BJ (cell line): Measurements from ENCODE around the gene ITGA6. TPM values are rescaled to one million over a fixed set of nuclear protein-coding genes. Genes with fewer than 3 reads are reported as not detected.

ENCODE experiments used
- CTCF ChIA-PET: fragments of 350-600 bp; formaldehyde crosslinking; extraction: SDS; loops from one replicate; lab custom pipeline; 2021; ENCODE audit warnings: antibody characterized with exemption, inconsistent platforms; lab: Yijun Ruan, JAX
- POLR2A ChIA-PET: fragments of 300-600 bp; sonication (Branson Sonifier 250); formaldehyde crosslinking; extraction: SDS; loops from one replicate; lab custom pipeline; 2021; ENCODE audit warnings: antibody characterized with exemption; lab: Charles Lee
- DNase-seq: peaks from one replicate; pipeline ENCODE4 v3.0.0-alpha.2; 2011; ENCODE audit warnings: low read depth
- H3K27me3 ChIP-seq: 2 replicates; pipeline ENCODE4 v1.6.0; 2011; ENCODE audit warnings: low read length; ENCODE audit not compliant: control insufficient read depth, insufficient read depth
- H3K36me3 ChIP-seq: 2 replicates; pipeline ENCODE4 v1.5.1; 2011; ENCODE audit warnings: low read length; ENCODE audit not compliant: control insufficient read depth, insufficient read depth
- H3K4me3 ChIP-seq: 2 replicates; pipeline ENCODE4 v1.5.1; 2011; ENCODE audit warnings: low read depth, mild to moderate bottlenecking, control low read depth, low read length
- polyA minus RNA-seq: library from RNA; depleted of rRNA, polyadenylated mRNA; stranded (reverse); fragments of >200 nt; gene quantifications from 2 replicates; pipeline ENCODE4 v1.2.3, GENCODE V29; 2011; rRNA and poly(A)+ RNA removed
- polyA plus RNA-seq: library from polyadenylated mRNA; depleted of rRNA; stranded (reverse); fragments of >200 nt; gene quantifications from 2 replicates; pipeline ENCODE4 v1.2.3, GENCODE V29; 2011; rRNA removed
- TF ChIP-seq, protein P1 (sequence below): IDR thresholded peaks from 2 replicates; pipeline ENCODE4 v1.5.1; 2011; ENCODE audit warnings: low read depth, mild to moderate bottlenecking, control low read depth, inconsistent platforms, low read length, moderate library complexity; ENCODE audit not compliant: insufficient read depth

ITGA6 gene
- polyA plus RNA-seq (2.9 and 5.6 TPM in 2 replicates), polyA minus RNA-seq (5.4 and 7.5 TPM in 2 replicates)

DNA sequence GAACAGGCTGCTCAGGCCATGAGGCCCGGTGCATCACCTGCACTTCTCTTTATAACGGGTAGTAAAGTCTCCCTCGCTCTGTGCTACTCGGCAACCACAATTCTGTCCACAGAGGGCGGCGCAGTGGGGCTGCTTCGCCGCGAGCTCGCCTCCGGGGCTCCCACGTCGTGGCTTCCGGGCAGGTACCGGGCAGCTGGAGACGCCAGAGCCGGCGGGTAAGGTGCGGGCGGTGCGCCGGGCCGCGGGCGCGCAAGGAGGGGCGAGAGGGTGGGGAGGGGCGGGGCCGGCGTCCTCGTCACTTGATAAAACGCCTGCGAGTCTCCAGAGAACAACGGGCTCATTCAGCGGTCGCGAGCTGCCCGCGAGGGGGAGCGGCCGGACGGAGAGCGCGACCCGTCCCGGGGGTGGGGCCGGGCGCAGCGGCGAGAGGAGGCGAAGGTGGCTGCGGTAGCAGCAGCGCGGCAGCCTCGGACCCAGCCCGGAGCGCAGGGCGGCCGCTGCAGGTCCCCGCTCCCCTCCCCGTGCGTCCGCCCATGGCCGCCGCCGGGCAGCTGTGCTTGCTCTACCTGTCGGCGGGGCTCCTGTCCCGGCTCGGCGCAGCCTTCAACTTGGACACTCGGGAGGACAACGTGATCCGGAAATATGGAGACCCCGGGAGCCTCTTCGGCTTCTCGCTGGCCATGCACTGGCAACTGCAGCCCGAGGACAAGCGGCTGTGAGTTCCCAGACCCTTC lies at the start of gene ITGA6:
ITGA6 (plus strand) TSS at position 331 of the 734 bp plus-strand sequence.
- POLR2A ChIA-PET = interaction anchor here (0.6 kb wide), 1 partner anchor 218 kb away, joined by 3 read pairs; no protein-coding TSS in a partner anchor
- H3K36me3 ChIP-seq = no peaks in the 10 kb centered on the region
- CTCF ChIA-PET = interaction anchor here (0.8 to 4.0 kb wide), 5 partner anchors 12 to 39 kb away, joined by 3 to 26 read pairs (median 3); no protein-coding TSS in a partner anchor
- DNase-seq = no peak
- H3K4me3 ChIP-seq = peak within 1 kb of the TSS; percentile 74
- H3K27me3 ChIP-seq = peaks cover 2% of the 10 kb centered on the region
- TF ChIP-seq, protein P1, sequence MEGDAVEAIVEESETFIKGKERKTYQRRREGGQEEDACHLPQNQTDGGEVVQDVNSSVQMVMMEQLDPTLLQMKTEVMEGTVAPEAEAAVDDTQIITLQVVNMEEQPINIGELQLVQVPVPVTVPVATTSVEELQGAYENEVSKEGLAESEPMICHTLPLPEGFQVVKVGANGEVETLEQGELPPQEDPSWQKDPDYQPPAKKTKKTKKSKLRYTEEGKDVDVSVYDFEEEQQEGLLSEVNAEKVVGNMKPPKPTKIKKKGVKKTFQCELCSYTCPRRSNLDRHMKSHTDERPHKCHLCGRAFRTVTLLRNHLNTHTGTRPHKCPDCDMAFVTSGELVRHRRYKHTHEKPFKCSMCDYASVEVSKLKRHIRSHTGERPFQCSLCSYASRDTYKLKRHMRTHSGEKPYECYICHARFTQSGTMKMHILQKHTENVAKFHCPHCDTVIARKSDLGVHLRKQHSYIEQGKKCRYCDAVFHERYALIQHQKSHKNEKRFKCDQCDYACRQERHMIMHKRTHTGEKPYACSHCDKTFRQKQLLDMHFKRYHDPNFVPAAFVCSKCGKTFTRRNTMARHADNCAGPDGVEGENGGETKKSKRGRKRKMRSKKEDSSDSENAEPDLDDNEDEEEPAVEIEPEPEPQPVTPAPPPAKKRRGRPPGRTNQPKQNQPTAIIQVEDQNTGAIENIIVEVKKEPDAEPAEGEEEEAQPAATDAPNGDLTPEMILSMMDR = peak; percentile 24; the same call in 1 of the 2 replicates

DNA sequence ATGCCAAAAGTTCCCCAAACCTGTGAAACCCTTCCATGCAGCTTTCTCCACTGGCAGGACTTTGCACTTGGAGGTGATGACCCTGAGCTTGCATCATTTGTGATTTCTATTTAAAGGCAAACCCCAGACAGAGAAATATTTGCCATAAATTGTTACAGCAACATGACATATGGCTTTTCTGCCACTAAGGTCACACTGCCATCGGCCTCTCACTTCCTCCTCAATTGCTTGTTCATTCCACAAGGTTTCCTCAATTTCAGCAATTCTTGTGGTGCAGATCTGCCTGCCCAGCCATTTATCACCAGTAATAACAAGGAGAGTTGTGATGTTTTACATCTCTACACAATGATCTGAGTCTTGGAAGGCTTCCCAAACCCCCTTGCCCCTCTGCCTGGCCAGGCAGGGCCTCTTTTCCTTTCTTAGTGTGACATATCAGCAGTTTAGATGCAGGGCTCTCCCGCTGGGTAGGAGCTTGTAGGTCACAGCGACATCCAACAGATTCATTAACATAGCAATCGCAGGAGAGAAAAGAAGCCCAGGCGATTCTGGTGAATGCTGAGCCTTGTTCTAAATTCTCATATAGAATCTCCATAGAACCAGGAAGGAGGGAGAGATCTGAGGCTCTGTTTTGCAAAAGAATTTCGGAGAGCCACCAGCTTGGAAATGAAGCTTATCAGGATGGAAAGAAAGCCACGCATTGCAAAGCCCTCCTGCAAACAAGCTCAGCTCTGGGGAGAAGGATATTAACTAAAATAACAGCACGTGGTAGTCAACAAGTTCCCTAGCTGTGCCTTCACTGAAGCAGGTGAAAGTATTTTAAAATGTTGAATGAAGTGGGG lies 46.7 kb upstream of the ITGA6 start:
- Histone ChIP-seq H3K4me3 (no peak overlapping the region), H3K36me3 (no peaks in the 10 kb centered on the region), H3K27me3 (no peaks in the 10 kb centered on the region)
- DNase-seq = no peak
- POLR2A ChIA-PET = no interaction called here
- CTCF ChIA-PET = interaction anchor here (0.6 kb wide), 1 partner anchor 40 kb away, joined by 3 read pairs; no protein-coding TSS in a partner anchor
- TF ChIP-seq, protein P1 = no peak

DNA sequence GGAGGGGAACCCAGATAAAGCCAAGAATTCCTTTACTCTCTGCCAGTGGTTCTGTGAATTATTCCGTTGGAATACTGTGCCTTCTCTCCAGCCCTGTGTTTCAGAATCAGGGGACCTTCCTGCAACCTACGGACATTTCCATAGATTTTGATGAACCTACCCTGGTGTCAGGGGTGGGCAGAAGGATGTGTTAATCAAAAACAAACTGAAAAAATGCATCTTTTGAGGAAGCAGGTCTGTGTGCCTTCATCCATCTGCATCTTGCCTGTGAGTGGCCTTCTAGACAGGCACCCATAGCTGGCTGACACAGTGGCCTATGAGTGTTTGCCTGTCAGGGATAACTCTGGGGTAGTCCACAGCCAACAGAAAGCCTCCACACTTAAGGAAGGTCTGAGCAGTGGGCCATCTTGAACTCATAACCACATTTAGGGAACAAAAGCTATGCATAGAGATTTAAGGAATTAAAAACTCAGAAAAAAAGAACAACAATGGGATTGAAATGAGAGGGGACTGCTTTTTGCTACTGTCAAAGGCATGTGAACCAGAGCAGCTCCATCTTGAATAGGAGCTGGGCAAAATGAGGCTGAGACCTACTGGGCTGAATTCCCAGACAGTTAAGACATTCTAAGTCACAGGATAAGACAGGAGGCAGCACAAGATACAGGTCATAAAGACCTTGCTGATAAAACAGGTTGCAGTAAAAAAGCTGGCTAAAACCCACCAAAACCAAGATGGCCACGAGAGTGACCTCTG lies 45.9 kb upstream of the ITGA6 start:
- TF ChIP-seq, protein P1 = no peak
- Histone ChIP-seq H3K27me3 (no peaks in the 10 kb centered on the region), H3K36me3 (no peaks in the 10 kb centered on the region), H3K4me3 (no peak overlapping the region)
- ChIA-PET CTCF (interaction anchor here (0.6 to 1.0 kb wide), 2 partner anchors 17 to 39 kb away, joined by 3 read pairs; no protein-coding TSS in a partner anchor), POLR2A (no interaction called here)
- DNase-seq = no peak

DNA sequence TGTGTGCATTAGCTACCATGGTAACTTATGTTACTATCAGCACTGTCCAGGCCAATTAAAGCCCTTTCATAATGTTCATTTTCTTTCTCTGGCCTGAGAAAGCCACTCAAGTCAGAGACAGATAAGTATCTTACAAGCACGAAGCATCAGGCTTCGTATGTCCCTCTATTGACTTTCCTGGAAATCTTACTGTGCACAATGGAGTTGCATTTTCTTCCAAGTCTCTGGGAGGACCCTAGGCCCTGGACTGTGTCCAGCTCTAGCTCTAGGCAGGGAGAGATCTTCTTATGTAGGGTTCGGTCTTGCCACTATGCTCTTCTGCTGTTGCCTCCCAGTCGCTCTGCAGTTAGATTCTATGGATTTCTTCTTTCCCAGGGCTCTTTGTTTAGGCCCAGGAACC lies 40.0 kb upstream of the ITGA6 start:
- ChIA-PET POLR2A (no interaction called here), CTCF (interaction anchor here (0.6 kb wide), 1 partner anchor 219 kb away, joined by 6 read pairs; no protein-coding TSS in a partner anchor)
- TF ChIP-seq, protein P1 = no peak
- DNase-seq = no peak
- Histone ChIP-seq H3K36me3 (no peaks in the 10 kb centered on the region), H3K4me3 (no peak overlapping the region), H3K27me3 (no peaks in the 10 kb centered on the region)
